Activated T-cell treated with anti-CD3 and anti-CD28 coated beads, Interleukin-2, amount 50 U/mL, for 72 hours (primary cell): Measurements from ENCODE around the gene CASQ1. TPM values are rescaled to one million over a fixed set of nuclear protein-coding genes. Genes with fewer than 3 reads are reported as not detected.

Experiments
- ATAC-seq, 2 donors: fragments of 150-1000 bp; cut with Tn5 transposase; replicated peaks in 1 of 2; 2 replicates each; pipeline ENCODE4 v1.10.0; 2021; ENCODE audit warnings: moderate library complexity in 2 of 2, mild to moderate bottlenecking in 1 of 2
- DNase-seq, 2 donors: peaks; one replicate each; pipeline ENCODE4 v3.0.0; 2021 to 2022; ENCODE audit warnings: mixed read lengths in 1 of 2
- H3K27ac Mint-ChIP-seq: one replicate; pipeline ENCODE4 v1.8.0; 2022; ENCODE audit warnings: mild to moderate bottlenecking, moderate library complexity, mixed read lengths
- H3K27me3 Mint-ChIP-seq: one replicate; pipeline ENCODE4 v1.8.0; 2022; ENCODE audit warnings: low read depth, mixed read lengths
- H3K36me3 Mint-ChIP-seq, 2 donors: one replicate each; pipeline ENCODE4 v1.8.0; 2022; ENCODE audit warnings: mixed read lengths in 2 of 2, mild to moderate bottlenecking in 1 of 2; ENCODE audit not compliant: insufficient read depth in 2 of 2
- H3K4me1 Mint-ChIP-seq: one replicate; pipeline ENCODE4 v1.8.0; 2022; ENCODE audit warnings: low read depth, mixed read lengths
- H3K4me3 Mint-ChIP-seq, 2 donors: one replicate each; pipeline ENCODE4 v1.8.0; 2022; ENCODE audit warnings: mild to moderate bottlenecking in 2 of 2, mixed read lengths in 2 of 2, moderate library complexity in 2 of 2
- H3K9me3 Mint-ChIP-seq, 2 donors: one replicate each; pipeline ENCODE4 v1.8.0; 2022; ENCODE audit warnings: mixed read lengths in 2 of 2
- total RNA-seq, 2 donors: library from RNA; stranded (reverse); gene quantifications; one replicate each; pipeline ENCODE4 v1.2.3, GENCODE V29; 2022

The CASQ1 gene
- total RNA-seq, 2 donors from 2014 or later, result not detected

GRCh38 chr1:160171980-160172379, 18.4 kb upstream of the CASQ1 start:
- no peaks in the 10 kb centered on the region for H3K36me3 Mint-ChIP-seq
- ATAC-seq (no peak), DNase-seq (no peak)
- H3K27me3 Mint-ChIP-seq, result peaks cover 22% of the 10 kb centered on the region
- no peak overlapping the region for H3K27ac Mint-ChIP-seq
- H3K4me3 Mint-ChIP-seq, result no peak overlapping the region
- H3K9me3 Mint-ChIP-seq, result no peaks in the 10 kb centered on the region
- H3K4me1 Mint-ChIP-seq, result peaks cover 32% of the 10 kb centered on the region

GRCh38 chr1:160177231-160177630, 13.1 kb upstream of the CASQ1 start:
- DNase-seq, result no peak
- no peaks in the 10 kb centered on the region for H3K36me3 Mint-ChIP-seq
- H3K9me3 Mint-ChIP-seq, result no peaks in the 10 kb centered on the region
- H3K27ac Mint-ChIP-seq, result no peak overlapping the region
- no peak for ATAC-seq
- no peaks in the 10 kb centered on the region for H3K4me1 Mint-ChIP-seq
- H3K27me3 Mint-ChIP-seq, result peaks cover 17% of the 10 kb centered on the region
- H3K4me3 Mint-ChIP-seq, result no peak overlapping the region

GRCh38 chr1:160177667-160178066, 12.7 kb upstream of the CASQ1 start:
- ATAC-seq (no peak), DNase-seq (no peak)
- peaks cover 13% of the 10 kb centered on the region for H3K27me3 Mint-ChIP-seq
- no peak overlapping the region for H3K27ac Mint-ChIP-seq
- H3K4me3 Mint-ChIP-seq, result no peak overlapping the region
- H3K9me3 Mint-ChIP-seq, result no peaks in the 10 kb centered on the region
- H3K36me3 Mint-ChIP-seq, result no peaks in the 10 kb centered on the region
- H3K4me1 Mint-ChIP-seq, result no peaks in the 10 kb centered on the region

GRCh38 chr1:160178731-160179130, 11.6 kb upstream of the CASQ1 start:
- Mint-ChIP-seq H3K36me3 (no peaks in the 10 kb centered on the region), H3K27me3 (peaks cover 5% of the 10 kb centered on the region), H3K27ac (no peak overlapping the region), H3K4me1 (no peaks in the 10 kb centered on the region), H3K4me3 (no peak overlapping the region), H3K9me3 (no peaks in the 10 kb centered on the region)
- no peak for DNase-seq
- no peak for ATAC-seq

- Mint-ChIP-seq H3K4me1 (no peaks in the 10 kb centered on the region), H3K27ac (no peak overlapping the region), H3K27me3 (peaks cover 4% of the 10 kb centered on the region), H3K36me3 (no peaks in the 10 kb centered on the region), H3K9me3 (no peaks in the 10 kb centered on the region), H3K4me3 (no peak overlapping the region)
- no peak for DNase-seq
- no peak for ATAC-seq
These were observed 11.0 kb upstream of the CASQ1 start for GRCh38 chr1:160179336-160179735.

- no peaks in the 10 kb centered on the region for H3K36me3 Mint-ChIP-seq
- H3K27me3 Mint-ChIP-seq, result peaks cover 7% of the 10 kb centered on the region
- H3K27ac Mint-ChIP-seq, result no peak overlapping the region
- H3K9me3 Mint-ChIP-seq, result no peaks in the 10 kb centered on the region
- no peak overlapping the region for H3K4me3 Mint-ChIP-seq
- H3K4me1 Mint-ChIP-seq, result no peaks in the 10 kb centered on the region
- DNase-seq, result no peak
- ATAC-seq, result no peak
These were observed 4.1 kb upstream of the CASQ1 start for GRCh38 chr1:160186246-160186645.

- Mint-ChIP-seq H3K36me3 (no peaks in the 10 kb centered on the region), H3K4me1 (no peaks in the 10 kb centered on the region), H3K27ac (no peak overlapping the region), H3K9me3 (no peaks in the 10 kb centered on the region), H3K27me3 (peaks cover 7% of the 10 kb centered on the region), H3K4me3 (no peak overlapping the region)
- DNase-seq (no peak), ATAC-seq (no peak)
These were observed 3.6 kb upstream of the CASQ1 start for GRCh38 chr1:160186729-160187128.

GRCh38 chr1:160187407-160187806, 3.0 kb upstream of the CASQ1 start:
- DNase-seq (no peak), ATAC-seq (no peak)
- Mint-ChIP-seq H3K27me3 (peaks cover 7% of the 10 kb centered on the region), H3K4me1 (no peaks in the 10 kb centered on the region), H3K36me3 (no peaks in the 10 kb centered on the region), H3K4me3 (no peak overlapping the region), H3K27ac (no peak overlapping the region), H3K9me3 (no peaks in the 10 kb centered on the region)

GRCh38 chr1:160188341-160188740, 2.0 kb upstream of the CASQ1 start:
- Mint-ChIP-seq H3K27ac (no peak overlapping the region), H3K27me3 (peaks cover 7% of the 10 kb centered on the region), H3K4me1 (no peaks in the 10 kb centered on the region)

GRCh38 chr1:160191756-160192155, 1.4 kb downstream of the CASQ1 start:
- Mint-ChIP-seq H3K27ac (no peak overlapping the region), H3K4me3 (no peak overlapping the region), H3K9me3 (no peaks in the 10 kb centered on the region), H3K27me3 (no peaks in the 10 kb centered on the region), H3K4me1 (no peaks in the 10 kb centered on the region), H3K36me3 (no peaks in the 10 kb centered on the region)
- no peak for DNase-seq
- no peak for ATAC-seq

More at GRCh38 chr1:160188341-160188740, 2.0 kb upstream of the CASQ1 start:
- ATAC-seq (no peak), DNase-seq (no peak)
- Mint-ChIP-seq H3K4me3 (no peak overlapping the region), H3K36me3 (no peaks in the 10 kb centered on the region), H3K9me3 (no peaks in the 10 kb centered on the region)

GRCh38 chr1:160192234-160192633, 1.9 kb downstream of the CASQ1 start:
- ATAC-seq (no peak), DNase-seq (no peak)
- H3K27ac Mint-ChIP-seq, result no peak overlapping the region
- H3K4me1 Mint-ChIP-seq, result no peaks in the 10 kb centered on the region
- H3K9me3 Mint-ChIP-seq, result no peaks in the 10 kb centered on the region
- H3K4me3 Mint-ChIP-seq, result no peak overlapping the region
- no peaks in the 10 kb centered on the region for H3K36me3 Mint-ChIP-seq
- no peaks in the 10 kb centered on the region for H3K27me3 Mint-ChIP-seq

GRCh38 chr1:160193091-160193819, 2.9 kb downstream of the CASQ1 start:
- ATAC-seq, result peak; percentile 63 to 72
- H3K9me3 Mint-ChIP-seq, result no peaks in the 10 kb centered on the region
- no peak overlapping the region for H3K4me3 Mint-ChIP-seq
- no peaks in the 10 kb centered on the region for H3K36me3 Mint-ChIP-seq
- DNase-seq, result peak; percentile 81 to 85
- no peaks in the 10 kb centered on the region for H3K27me3 Mint-ChIP-seq
- no peaks in the 10 kb centered on the region for H3K4me1 Mint-ChIP-seq
- no peak overlapping the region for H3K27ac Mint-ChIP-seq

- Mint-ChIP-seq H3K36me3 (no peaks in the 10 kb centered on the region), H3K27me3 (no peaks in the 10 kb centered on the region), H3K27ac (no peak overlapping the region), H3K9me3 (no peaks in the 10 kb centered on the region), H3K4me1 (no peaks in the 10 kb centered on the region), H3K4me3 (no peak overlapping the region)
- DNase-seq (no peak), ATAC-seq (no peak)
These were observed 3.7 kb downstream of the CASQ1 start for GRCh38 chr1:160193832-160194736.
